HepG2 (cell line): ENCODE data around the gene ZFP1. TPM values are rescaled to one million over a fixed set of nuclear protein-coding genes. Genes with fewer than 3 reads are reported as not detected.

Experiments used
- ATAC-seq: fragments of 200-7000 bp; cut with Tn5 transposase; 3 replicates; pipeline ENCODE4 v1.9.1; 2020; ENCODE audit warnings: mild to moderate bottlenecking, moderate library complexity
- BruUV-seq: library from RNA; stranded (reverse); fragments of 400-500 nt; replicated peaks from 2 replicates; lab custom pipeline; 2021; lab: Mats Ljungman, UMichigan
- CTCF ChIA-PET: fragments of 300-600 bp; formaldehyde crosslinking; extraction: SDS; loops from one replicate; lab custom pipeline; 2021; ENCODE audit warnings: low total read pairs, inconsistent platforms, low intra/inter-chr PET ratio; lab: Yijun Ruan, JAX
- POLR2A ChIA-PET: fragments of 350-600 bp; sonication (Branson Sonifier 250); formaldehyde crosslinking; loops from one replicate; lab custom pipeline; 2020; ENCODE audit warnings: antibody characterized with exemption, inconsistent platforms; lab: Yijun Ruan, JAX
- DNase-seq: peaks from one replicate; pipeline ENCODE4 v3.0.0-alpha.2; 2015; ENCODE audit warnings: low spot score
- FAIRE-seq: peaks from 3 replicates; lab custom pipeline; 2011; peaks lifted over from hg19 to GRCh38; lab: Jason Lieb, UNC
- H2AFZ ChIP-seq: one replicate; pipeline ENCODE4 v1.6.1; 2011; ENCODE audit warnings: low read length, inconsistent platforms
- H3K27ac ChIP-seq: fragments of 300-600 bp; 3 replicates; pipeline ENCODE4 v1.8.0; 2011; ENCODE audit warnings: mixed run types, mild to moderate bottlenecking, mixed read lengths, low read length, inconsistent platforms; ENCODE audit not compliant: insufficient read depth; ENCODE audit errors: extremely low read length
- H3K27me3 ChIP-seq, 2 experiments: fragments of 200-600 bp in 1 of 2; 2 replicates in 1 of 2; 3 replicates in 1 of 2; pipeline versions ENCODE4 v1.6.0 to v1.8.0; 2011; ENCODE audit warnings: low read length in 2 of 2, mild to moderate bottlenecking in 2 of 2, moderate library complexity in 2 of 2, inconsistent platforms in 1 of 2; ENCODE audit not compliant: insufficient read depth in 2 of 2, control insufficient read depth in 1 of 2
- H3K36me3 ChIP-seq, 2 experiments: fragments of 200-600 bp in 1 of 2; replicated peaks in 1 of 2; 2 replicates in 1 of 2; 3 replicates in 1 of 2; pipeline versions ENCODE4 v1.5.1 to v1.8.0; 2011; ENCODE audit warnings: low read length in 2 of 2, inconsistent platforms in 1 of 2; ENCODE audit not compliant: insufficient read depth in 2 of 2, control insufficient read depth in 1 of 2
- H3K4me1 ChIP-seq: 2 replicates; pipeline ENCODE4 v1.5.1; 2012; ENCODE audit warnings: low read length, inconsistent platforms; ENCODE audit not compliant: insufficient read depth
- H3K4me2 ChIP-seq: 2 replicates; pipeline ENCODE4 v1.6.0; 2011; ENCODE audit warnings: low read depth, low read length, inconsistent platforms
- H3K4me3 ChIP-seq, 3 experiments: fragments of 200-600 bp in 1 of 3; sonication (generic), shearing (Covaris generic) in 1 of 3; replicated peaks in 1 of 3; 2 replicates each; pipeline ENCODE4 v1.5.1; 2011 to 2016; ENCODE audit warnings: low read length in 3 of 3, inconsistent platforms in 2 of 3, low read depth in 2 of 3, mild to moderate bottlenecking in 2 of 3, control low read depth in 1 of 3, mixed read lengths in 1 of 3; ENCODE audit not compliant: insufficient read depth in 1 of 3
- H3K79me2 ChIP-seq: one replicate; pipeline ENCODE4 v1.6.1; 2011; ENCODE audit warnings: low read length, inconsistent platforms; ENCODE audit not compliant: insufficient read depth
- H3K9ac ChIP-seq: 2 replicates; pipeline ENCODE4 v1.6.0; 2011; ENCODE audit warnings: mild to moderate bottlenecking, low read depth, low read length, inconsistent platforms; ENCODE audit not compliant: insufficient read depth
- H3K9me3 ChIP-seq: 2 replicates; pipeline ENCODE4 v1.5.1; 2012; ENCODE audit warnings: mild to moderate bottlenecking, low read length
- H4K20me1 ChIP-seq: 2 replicates; pipeline ENCODE4 v1.6.0; 2011; ENCODE audit warnings: inconsistent platforms, mild to moderate bottlenecking, low read length, moderate library complexity; ENCODE audit not compliant: insufficient read depth
- HNRNPL ChIP-seq: fragments of 200-400 bp; formaldehyde crosslinking; IDR thresholded peaks from 2 replicates; pipeline ENCODE4 v1.6.1; 2017; ENCODE audit warnings: mild to moderate bottlenecking, low read depth, low read length
- MED8 ChIP-seq: sonication (generic); formaldehyde crosslinking; IDR thresholded peaks from 2 replicates; pipeline ENCODE4 v1.8.1; 2023; ENCODE audit warnings: mild to moderate bottlenecking, missing genetic modification reagents; ENCODE audit not compliant: insufficient replicate concordance
- PITX1 ChIP-seq: sonication (generic); formaldehyde crosslinking; IDR thresholded peaks from 2 replicates; pipeline ENCODE4 v1.5.1; 2020; ENCODE audit warnings: mild to moderate bottlenecking, missing genetic modification reagents
- REL ChIP-seq: sonication (generic); formaldehyde crosslinking; conservative IDR thresholded peaks from 2 replicates; pipeline ENCODE4 v1.8.0; 2022; ENCODE audit warnings: mild to moderate bottlenecking, missing genetic modification reagents, moderate library complexity
- ZFY ChIP-seq: sonication (generic); formaldehyde crosslinking; IDR thresholded peaks from 2 replicates; pipeline ENCODE4 v1.4.0; 2020; ENCODE audit warnings: missing genetic modification reagents
- ZNF256 ChIP-seq: sonication (generic); formaldehyde crosslinking; conservative IDR thresholded peaks from 2 replicates; pipeline ENCODE4 v1.4.0; 2020; ENCODE audit warnings: missing genetic modification reagents
- ZNF333 ChIP-seq: sonication (generic); formaldehyde crosslinking; IDR thresholded peaks from 2 replicates; pipeline ENCODE4 v1.4.0; 2020; ENCODE audit warnings: mild to moderate bottlenecking, missing genetic modification reagents, borderline replicate concordance
- ZNF451 ChIP-seq: sonication (generic); formaldehyde crosslinking; IDR thresholded peaks from 2 replicates; pipeline ENCODE4 v1.5.0; 2020; ENCODE audit warnings: mild to moderate bottlenecking, missing genetic modification reagents
- ZNF761 ChIP-seq: sonication (generic); formaldehyde crosslinking; conservative IDR thresholded peaks from 2 replicates; pipeline ENCODE4 v1.4.0; 2020; ENCODE audit warnings: mild to moderate bottlenecking, missing genetic modification reagents
- ZNF841 ChIP-seq: sonication (generic); formaldehyde crosslinking; IDR thresholded peaks from 2 replicates; pipeline ENCODE4 v1.8.1; 2023; ENCODE audit warnings: missing genetic modification reagents, borderline replicate concordance
- ZNF883 ChIP-seq: sonication (generic); formaldehyde crosslinking; IDR thresholded peaks from 2 replicates; pipeline ENCODE4 v1.5.1; 2020; ENCODE audit warnings: mild to moderate bottlenecking, missing genetic modification reagents; ENCODE audit errors: not compliant biosample characterization
- ZZZ3 ChIP-seq: sonication (generic); formaldehyde crosslinking; IDR thresholded peaks from 2 replicates; pipeline ENCODE4 v1.4.0; 2020; ENCODE audit warnings: missing genetic modification reagents, mild to moderate bottlenecking, borderline replicate concordance
- WGBS: methylation state at CpG from one replicate; pipeline ENCODE4 v1.1.6; 2017; ENCODE audit warnings: low lambda C conversion rate; 5-methylcytosine and 5-hydroxymethylcytosine counted together
- in situ Hi-C: cut with HindIII; loops from 2 replicates; pipeline ENCODE4 v1.10.0; 2017; ENCODE audit warnings: low pct_unique_long_range_greater_than_20kb; ENCODE audit not compliant: extremely low pct_ligation_motif_present
- intact Hi-C: fragments of 100-400 bp; cut with micrococcal nuclease; formaldehyde crosslinking; loops from one replicate; pipeline ENCODE4 v1.10.0; 2022; ENCODE audit not compliant: unreplicated experiment
- polyA plus RNA-seq, 8 experiments: library from polyadenylated mRNA; depleted of rRNA in 3 of 8; stranded (reverse) in 7 of 8; unstranded in 1 of 8; fragments of >200 nt; fragmentation: Illumina TruSeq in 4 of 8; extraction: Trizol in 4 of 8; gene quantifications; 2 replicates each; pipeline versions ENCODE4 v1.2.1 to v1.2.3, GENCODE V29; 2011 to 2016; ENCODE audit warnings: low read depth in 4 of 8, missing spikeins in 1 of 8, mixed read lengths in 1 of 8; ENCODE audit not compliant: insufficient read depth in 1 of 8
- total RNA-seq, 5 experiments: library from RNA; depleted of rRNA; stranded (reverse); fragments of >200 nt; fragmentation: Illumina TruSeq; extraction: Trizol; gene quantifications; 2 replicates each; pipeline ENCODE4 v1.2.3, GENCODE V29; 2016; ENCODE audit warnings: low read depth in 1 of 5
- TF ChIP-seq, protein P1 (sequence below): sonication (generic); formaldehyde crosslinking; IDR thresholded peaks from 2 replicates; pipeline ENCODE4 v1.4.0; 2020; ENCODE audit warnings: mild to moderate bottlenecking, missing genetic modification reagents
- TF ChIP-seq, protein P2 (sequence below): sonication (generic); formaldehyde crosslinking; IDR thresholded peaks from 2 replicates; pipeline ENCODE4 v1.4.0; 2020; ENCODE audit warnings: missing genetic modification reagents
- TF ChIP-seq, protein P3 (sequence below): sonication (generic); formaldehyde crosslinking; IDR thresholded peaks from 2 replicates; pipeline ENCODE4 v1.4.0; 2020; ENCODE audit warnings: missing genetic modification reagents
- TF ChIP-seq, protein P4 (sequence below): sonication (generic); formaldehyde crosslinking; IDR thresholded peaks from 2 replicates; pipeline ENCODE4 v1.4.0; 2020; ENCODE audit warnings: missing genetic modification reagents, borderline replicate concordance

Gene ZFP1
- total and polyA plus RNA-seq, 2 of the 13 experiments (the other 11 are each of a cell fraction or from before 2014, with no cell fraction given): 8.3 to 14.0 TPM

DNA sequence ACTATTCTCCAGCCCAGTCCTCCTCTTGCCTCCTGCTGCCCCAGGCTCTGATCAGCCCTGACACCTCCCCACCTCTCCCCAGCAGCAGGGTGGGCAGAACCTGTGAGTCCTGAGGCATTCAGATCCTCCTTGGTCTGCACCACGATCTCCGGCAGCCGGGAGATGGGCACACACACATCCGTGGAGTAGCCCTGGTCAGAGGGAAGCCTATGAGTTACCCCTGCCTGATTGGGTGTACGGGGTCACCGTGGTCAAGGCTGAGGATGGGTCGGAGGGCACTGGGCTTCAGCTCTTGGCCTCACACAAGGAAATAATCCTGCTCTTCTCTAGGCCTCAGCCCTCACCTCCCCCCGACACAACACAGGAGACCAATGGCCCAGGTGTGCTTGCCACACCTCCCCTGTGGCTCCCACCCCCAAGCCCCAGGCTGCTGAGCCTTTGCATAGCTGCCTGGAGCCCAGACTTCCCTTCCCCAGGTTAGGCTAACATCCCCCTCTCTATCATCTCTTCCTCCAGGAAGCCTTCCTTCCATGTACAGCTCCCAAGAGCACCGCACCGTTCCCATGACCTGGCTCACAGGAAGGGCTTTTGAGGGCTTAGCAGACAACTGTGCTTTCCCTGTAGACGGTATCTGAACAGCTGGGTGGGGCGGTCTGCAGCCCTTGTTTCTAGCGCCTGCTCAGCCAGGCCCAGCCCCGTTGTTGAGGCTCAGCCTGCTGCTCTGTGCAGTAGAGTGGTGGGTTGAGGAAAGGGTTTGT is 35.4 kb upstream of the ZFP1 start:
- Histone ChIP-seq H3K27me3 (no peaks in the 10 kb centered on the region; a peak in 1 of 5 replicates), H3K9ac (no peak overlapping the region; the same call in 1 of the 2 replicates), H3K79me2 (peaks cover 7% of the 10 kb centered on the region), H3K4me2 (no peak overlapping the region), H3K36me3 (peaks cover 9 to 10% of the 10 kb centered on the region in 2 experiments; a peak in 3 of 5 replicates), H2AFZ (no peak overlapping the region), H3K9me3 (no peaks in the 10 kb centered on the region), H3K4me3 (no peak overlapping the region), H3K4me1 (peaks cover 66% of the 10 kb centered on the region), H3K27ac (no peak overlapping the region), H4K20me1 (no peaks in the 10 kb centered on the region)
- ATAC-seq: no peak
- no peak for FAIRE-seq
- DNase-seq: no peak
- WGBS: 81% methylated on average over 12 of the region's 14 CpGs
- intact Hi-C loops: no loop called here
- in situ Hi-C loops: no loop called here
- ChIA-PET CTCF (no interaction called here), POLR2A (interaction anchor here (3.2 to 3.9 kb wide), 2 partner anchors 115 to 121 kb away, joined by 27 to 30 read pairs; partner anchors contain the start of gene ZNRF1)
- BruUV-seq: no TSS peak
- TF ChIP-seq, protein P1, sequence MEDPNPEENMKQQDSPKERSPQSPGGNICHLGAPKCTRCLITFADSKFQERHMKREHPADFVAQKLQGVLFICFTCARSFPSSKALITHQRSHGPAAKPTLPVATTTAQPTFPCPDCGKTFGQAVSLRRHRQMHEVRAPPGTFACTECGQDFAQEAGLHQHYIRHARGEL (CRISPR knock-in tag): 0 out of 2 replicates have a peak, but pooled peaks have one; percentile 76
- 0 out of 2 replicates have a peak, but pooled peaks have one; percentile 1 for TF ChIP-seq HNRNPL
- 0 out of 2 replicates have a peak, but pooled peaks have one; percentile 33 for TF ChIP-seq ZNF451 (CRISPR knock-in tag)
- no peak for TF ChIP-seq ZNF256
- TF ChIP-seq, protein P2, sequence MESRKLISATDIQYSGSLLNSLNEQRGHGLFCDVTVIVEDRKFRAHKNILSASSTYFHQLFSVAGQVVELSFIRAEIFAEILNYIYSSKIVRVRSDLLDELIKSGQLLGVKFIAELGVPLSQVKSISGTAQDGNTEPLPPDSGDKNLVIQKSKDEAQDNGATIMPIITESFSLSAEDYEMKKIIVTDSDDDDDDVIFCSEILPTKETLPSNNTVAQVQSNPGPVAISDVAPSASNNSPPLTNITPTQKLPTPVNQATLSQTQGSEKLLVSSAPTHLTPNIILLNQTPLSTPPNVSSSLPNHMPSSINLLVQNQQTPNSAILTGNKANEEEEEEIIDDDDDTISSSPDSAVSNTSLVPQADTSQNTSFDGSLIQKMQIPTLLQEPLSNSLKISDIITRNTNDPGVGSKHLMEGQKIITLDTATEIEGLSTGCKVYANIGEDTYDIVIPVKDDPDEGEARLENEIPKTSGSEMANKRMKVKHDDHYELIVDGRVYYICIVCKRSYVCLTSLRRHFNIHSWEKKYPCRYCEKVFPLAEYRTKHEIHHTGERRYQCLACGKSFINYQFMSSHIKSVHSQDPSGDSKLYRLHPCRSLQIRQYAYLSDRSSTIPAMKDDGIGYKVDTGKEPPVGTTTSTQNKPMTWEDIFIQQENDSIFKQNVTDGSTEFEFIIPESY (CRISPR knock-in tag): peak; percentile 87
- TF ChIP-seq ZNF761: no peak
- no peak for TF ChIP-seq ZNF841 (CRISPR knock-in tag)
- TF ChIP-seq MED8 (CRISPR knock-in tag): peak; percentile 62
- TF ChIP-seq, protein P3, sequence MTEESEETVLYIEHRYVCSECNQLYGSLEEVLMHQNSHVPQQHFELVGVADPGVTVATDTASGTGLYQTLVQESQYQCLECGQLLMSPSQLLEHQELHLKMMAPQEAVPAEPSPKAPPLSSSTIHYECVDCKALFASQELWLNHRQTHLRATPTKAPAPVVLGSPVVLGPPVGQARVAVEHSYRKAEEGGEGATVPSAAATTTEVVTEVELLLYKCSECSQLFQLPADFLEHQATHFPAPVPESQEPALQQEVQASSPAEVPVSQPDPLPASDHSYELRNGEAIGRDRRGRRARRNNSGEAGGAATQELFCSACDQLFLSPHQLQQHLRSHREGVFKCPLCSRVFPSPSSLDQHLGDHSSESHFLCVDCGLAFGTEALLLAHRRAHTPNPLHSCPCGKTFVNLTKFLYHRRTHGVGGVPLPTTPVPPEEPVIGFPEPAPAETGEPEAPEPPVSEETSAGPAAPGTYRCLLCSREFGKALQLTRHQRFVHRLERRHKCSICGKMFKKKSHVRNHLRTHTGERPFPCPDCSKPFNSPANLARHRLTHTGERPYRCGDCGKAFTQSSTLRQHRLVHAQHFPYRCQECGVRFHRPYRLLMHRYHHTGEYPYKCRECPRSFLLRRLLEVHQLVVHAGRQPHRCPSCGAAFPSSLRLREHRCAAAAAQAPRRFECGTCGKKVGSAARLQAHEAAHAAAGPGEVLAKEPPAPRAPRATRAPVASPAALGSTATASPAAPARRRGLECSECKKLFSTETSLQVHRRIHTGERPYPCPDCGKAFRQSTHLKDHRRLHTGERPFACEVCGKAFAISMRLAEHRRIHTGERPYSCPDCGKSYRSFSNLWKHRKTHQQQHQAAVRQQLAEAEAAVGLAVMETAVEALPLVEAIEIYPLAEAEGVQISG: peak; percentile 29
- TF ChIP-seq PITX1 (CRISPR knock-in tag): peak; percentile 28; the same call in 1 of the 2 replicates
- TF ChIP-seq ZNF883 (CRISPR knock-in tag): no peak
- TF ChIP-seq ZZZ3 (CRISPR knock-in tag): no peak
- TF ChIP-seq ZNF333: 0 out of 2 replicates have a peak, but pooled peaks have one; percentile 30
- TF ChIP-seq ZFY (CRISPR knock-in tag): 0 out of 2 replicates have a peak, but pooled peaks have one; percentile 31
- TF ChIP-seq REL (CRISPR knock-in tag): no peak
- TF ChIP-seq, protein P4, sequence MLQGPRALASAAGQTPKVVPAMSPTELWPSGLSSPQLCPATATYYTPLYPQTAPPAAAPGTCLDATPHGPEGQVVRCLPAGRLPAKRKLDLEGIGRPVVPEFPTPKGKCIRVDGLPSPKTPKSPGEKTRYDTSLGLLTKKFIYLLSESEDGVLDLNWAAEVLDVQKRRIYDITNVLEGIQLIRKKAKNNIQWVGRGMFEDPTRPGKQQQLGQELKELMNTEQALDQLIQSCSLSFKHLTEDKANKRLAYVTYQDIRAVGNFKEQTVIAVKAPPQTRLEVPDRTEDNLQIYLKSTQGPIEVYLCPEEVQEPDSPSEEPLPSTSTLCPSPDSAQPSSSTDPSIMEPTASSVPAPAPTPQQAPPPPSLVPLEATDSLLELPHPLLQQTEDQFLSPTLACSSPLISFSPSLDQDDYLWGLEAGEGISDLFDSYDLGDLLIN (CRISPR knock-in tag): no peak
